Measurements from ENCODE around the gene LRRC40.

The LRRC40 gene

DNA sequence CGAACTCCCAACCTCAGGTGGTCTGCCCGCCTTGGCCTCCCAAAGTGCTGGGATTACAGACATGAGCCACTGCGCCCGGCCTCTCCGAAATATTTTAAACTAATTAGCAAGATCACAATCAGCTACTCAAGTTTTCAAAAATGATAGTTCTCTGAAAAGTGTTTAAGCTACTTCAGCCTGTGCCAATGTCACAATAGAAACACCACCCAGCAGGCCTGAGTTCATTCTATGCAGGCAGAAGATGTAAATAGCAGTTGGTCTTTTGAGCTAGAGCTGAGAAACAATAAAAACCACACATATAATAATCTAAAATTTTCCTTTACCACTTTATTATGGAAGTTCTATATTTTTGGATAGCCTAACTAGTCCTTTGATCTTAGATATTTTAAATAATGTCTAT, 96.1 kb downstream of the LRRC40 start:
- no peak for DNase-seq

GRCh38 chr1:70103770-70104169, 101.6 kb downstream of the LRRC40 start:
- no peak for DNase-seq

DNA sequence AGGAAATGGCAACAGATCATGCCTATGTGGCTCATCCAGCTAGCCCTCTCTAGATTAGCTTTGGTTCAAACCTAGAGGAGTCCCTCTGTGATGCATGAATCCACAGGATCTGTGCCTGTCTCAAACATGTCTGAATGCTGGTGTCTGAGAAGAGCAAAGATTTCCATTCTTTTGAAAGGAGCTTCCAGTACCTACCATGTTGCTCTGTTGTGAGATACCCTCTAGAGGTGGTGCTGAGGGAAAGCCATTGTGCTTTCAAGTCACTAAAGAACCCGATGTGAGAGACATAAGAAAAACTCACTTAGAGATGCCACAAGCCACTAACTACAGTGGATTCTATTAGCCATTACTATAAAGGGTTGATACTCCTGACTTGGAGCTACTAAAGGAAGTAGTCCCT, 103.6 kb downstream of the LRRC40 start:
- no peak for DNase-seq

GRCh38 chr1:70101231-70101630, 104.1 kb downstream of the LRRC40 start:
- DNase-seq: no peak
